ENCODE measurements around the gene SLC4A3.

- TF ChIP-seq CTCF (IDR thresholded peaks at IDR 0.05) (no peak), EZH2 (IDR thresholded peaks at IDR 0.05) (no peak)
These were observed 16.5 kb downstream of the SLC4A3 start for GRCh38 chr2:219643788-219644398.

Data from neural progenitor cell (in vitro differentiated cells).